HepG2 (cell line): ENCODE data around the gene REM2. TPM values are rescaled to one million over a fixed set of nuclear protein-coding genes. Genes with fewer than 3 reads are reported as not detected.

Experiments
- FLYWCH1 ChIP-seq: sonication (generic); formaldehyde crosslinking; IDR thresholded peaks from 2 replicates; pipeline ENCODE4 v1.8.1; 2023; ENCODE audit warnings: mild to moderate bottlenecking, missing genetic modification reagents
- ISX ChIP-seq: sonication (generic); formaldehyde crosslinking; conservative IDR thresholded peaks from 2 replicates; pipeline ENCODE4 v1.5.0; 2020; ENCODE audit warnings: missing genetic modification reagents
- SYNCRIP ChIP-seq: fragments of 200-400 bp; formaldehyde crosslinking; IDR thresholded peaks from 2 replicates; pipeline ENCODE4 v1.6.1; 2018; ENCODE audit warnings: mild to moderate bottlenecking, low read depth, low read length; ENCODE audit not compliant: insufficient read depth
- ZIK1 ChIP-seq: sonication (generic); formaldehyde crosslinking; IDR thresholded peaks from 2 replicates; pipeline ENCODE4 v1.5.0; 2020; ENCODE audit warnings: mild to moderate bottlenecking, low read depth, missing genetic modification reagents, borderline replicate concordance
- ZMYM3 ChIP-seq: sonication (generic); formaldehyde crosslinking; IDR thresholded peaks from 2 replicates; pipeline ENCODE4 v1.5.1; 2020; ENCODE audit warnings: mild to moderate bottlenecking, missing genetic modification reagents
- ZNF136 ChIP-seq: sonication (generic); formaldehyde crosslinking; IDR thresholded peaks from 2 replicates; pipeline ENCODE4 v1.8.1; 2022; ENCODE audit warnings: low read depth, mild to moderate bottlenecking, moderate library complexity, missing genetic modification reagents
- ZNF644 ChIP-seq: IDR thresholded peaks from 2 replicates; pipeline ENCODE4 v1.6.1; 2016; ENCODE audit warnings: low read depth
- polyA plus RNA-seq, 8 experiments: library from polyadenylated mRNA; depleted of rRNA in 3 of 8; stranded (reverse) in 7 of 8; unstranded in 1 of 8; fragments of >200 nt; fragmentation: Illumina TruSeq in 4 of 8; extraction: Trizol in 4 of 8; gene quantifications; 2 replicates each; pipeline versions ENCODE4 v1.2.1 to v1.2.3, GENCODE V29; 2011 to 2016; ENCODE audit warnings: low read depth in 4 of 8, missing spikeins in 1 of 8, mixed read lengths in 1 of 8; ENCODE audit not compliant: insufficient read depth in 1 of 8
- total RNA-seq, 5 experiments: library from RNA; depleted of rRNA; stranded (reverse); fragments of >200 nt; fragmentation: Illumina TruSeq; extraction: Trizol; gene quantifications; 2 replicates each; pipeline ENCODE4 v1.2.3, GENCODE V29; 2016; ENCODE audit warnings: low read depth in 1 of 5
- TF ChIP-seq, protein P1 (sequence below): sonication (generic); formaldehyde crosslinking; IDR thresholded peaks from 2 replicates; pipeline ENCODE4 v1.8.0; 2022; ENCODE audit warnings: missing genetic modification reagents, mild to moderate bottlenecking, moderate library complexity, borderline replicate concordance
- TF ChIP-seq, protein P2 (sequence below): IDR thresholded peaks from 2 replicates; pipeline ENCODE4 v1.6.1; 2016; ENCODE audit warnings: low read depth
- TF ChIP-seq, protein P3 (sequence below): sonication (generic); formaldehyde crosslinking; IDR thresholded peaks from 2 replicates; pipeline ENCODE4 v1.5.1; 2020; ENCODE audit warnings: missing genetic modification reagents, mild to moderate bottlenecking, borderline replicate concordance
- TF ChIP-seq, protein P4 (sequence below): sonication (generic); formaldehyde crosslinking; IDR thresholded peaks from 2 replicates; pipeline ENCODE4 v1.8.0; 2022; ENCODE audit warnings: missing genetic modification reagents, low read depth, mild to moderate bottlenecking, borderline replicate concordance
- TF ChIP-seq, protein P5 (sequence below): sonication (generic); formaldehyde crosslinking; IDR thresholded peaks from 2 replicates; pipeline ENCODE4 v1.5.1; 2020; ENCODE audit warnings: mild to moderate bottlenecking, missing genetic modification reagents, borderline replicate concordance
- TF ChIP-seq, protein P6 (sequence below): sonication (generic); formaldehyde crosslinking; IDR thresholded peaks from 2 replicates; pipeline ENCODE4 v1.5.0; 2020; ENCODE audit warnings: mild to moderate bottlenecking, missing genetic modification reagents, moderate library complexity

Gene REM2
- total and polyA plus RNA-seq, 2 of the 13 experiments (the other 11 are each of a cell fraction or from before 2014, with no cell fraction given): 0.20 TPM; not detected in 1

- TF ChIP-seq, protein P1, sequence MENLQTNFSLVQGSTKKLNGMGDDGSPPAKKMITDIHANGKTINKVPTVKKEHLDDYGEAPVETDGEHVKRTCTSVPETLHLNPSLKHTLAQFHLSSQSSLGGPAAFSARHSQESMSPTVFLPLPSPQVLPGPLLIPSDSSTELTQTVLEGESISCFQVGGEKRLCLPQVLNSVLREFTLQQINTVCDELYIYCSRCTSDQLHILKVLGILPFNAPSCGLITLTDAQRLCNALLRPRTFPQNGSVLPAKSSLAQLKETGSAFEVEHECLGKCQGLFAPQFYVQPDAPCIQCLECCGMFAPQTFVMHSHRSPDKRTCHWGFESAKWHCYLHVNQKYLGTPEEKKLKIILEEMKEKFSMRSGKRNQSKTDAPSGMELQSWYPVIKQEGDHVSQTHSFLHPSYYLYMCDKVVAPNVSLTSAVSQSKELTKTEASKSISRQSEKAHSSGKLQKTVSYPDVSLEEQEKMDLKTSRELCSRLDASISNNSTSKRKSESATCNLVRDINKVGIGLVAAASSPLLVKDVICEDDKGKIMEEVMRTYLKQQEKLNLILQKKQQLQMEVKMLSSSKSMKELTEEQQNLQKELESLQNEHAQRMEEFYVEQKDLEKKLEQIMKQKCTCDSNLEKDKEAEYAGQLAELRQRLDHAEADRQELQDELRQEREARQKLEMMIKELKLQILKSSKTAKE (CRISPR knock-in tag): no peak
- no peak for TF ChIP-seq ZIK1 (CRISPR knock-in tag)
- TF ChIP-seq ZMYM3 (CRISPR knock-in tag): peak; percentile 56; the same call in 1 of the 2 replicates
- 0 out of 2 replicates have a peak, but pooled peaks have one; percentile 28 for TF ChIP-seq FLYWCH1 (CRISPR knock-in tag)
- TF ChIP-seq, protein P2, sequence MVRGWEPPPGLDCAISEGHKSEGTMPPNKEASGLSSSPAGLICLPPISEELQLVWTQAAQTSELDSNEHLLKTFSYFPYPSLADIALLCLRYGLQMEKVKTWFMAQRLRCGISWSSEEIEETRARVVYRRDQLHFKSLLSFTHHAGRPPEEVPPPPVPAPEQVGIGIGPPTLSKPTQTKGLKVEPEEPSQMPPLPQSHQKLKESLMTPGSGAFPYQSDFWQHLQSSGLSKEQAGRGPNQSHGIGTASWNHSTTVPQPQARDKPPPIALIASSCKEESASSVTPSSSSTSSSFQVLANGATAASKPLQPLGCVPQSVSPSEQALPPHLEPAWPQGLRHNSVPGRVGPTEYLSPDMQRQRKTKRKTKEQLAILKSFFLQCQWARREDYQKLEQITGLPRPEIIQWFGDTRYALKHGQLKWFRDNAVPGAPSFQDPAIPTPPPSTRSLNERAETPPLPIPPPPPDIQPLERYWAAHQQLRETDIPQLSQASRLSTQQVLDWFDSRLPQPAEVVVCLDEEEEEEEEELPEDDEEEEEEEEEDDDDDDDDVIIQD (CRISPR knock-in tag): no peak
- TF ChIP-seq, protein P3, sequence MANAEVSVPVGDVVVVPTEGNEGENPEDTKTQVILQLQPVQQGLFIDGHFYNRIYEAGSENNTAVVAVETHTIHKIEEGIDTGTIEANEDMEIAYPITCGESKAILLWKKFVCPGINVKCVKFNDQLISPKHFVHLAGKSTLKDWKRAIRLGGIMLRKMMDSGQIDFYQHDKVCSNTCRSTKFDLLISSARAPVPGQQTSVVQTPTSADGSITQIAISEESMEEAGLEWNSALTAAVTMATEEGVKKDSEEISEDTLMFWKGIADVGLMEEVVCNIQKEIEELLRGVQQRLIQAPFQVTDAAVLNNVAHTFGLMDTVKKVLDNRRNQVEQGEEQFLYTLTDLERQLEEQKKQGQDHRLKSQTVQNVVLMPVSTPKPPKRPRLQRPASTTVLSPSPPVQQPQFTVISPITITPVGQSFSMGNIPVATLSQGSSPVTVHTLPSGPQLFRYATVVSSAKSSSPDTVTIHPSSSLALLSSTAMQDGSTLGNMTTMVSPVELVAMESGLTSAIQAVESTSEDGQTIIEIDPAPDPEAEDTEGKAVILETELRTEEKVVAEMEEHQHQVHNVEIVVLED (CRISPR knock-in tag): no peak
- TF ChIP-seq SYNCRIP: no peak
- TF ChIP-seq, protein P4, sequence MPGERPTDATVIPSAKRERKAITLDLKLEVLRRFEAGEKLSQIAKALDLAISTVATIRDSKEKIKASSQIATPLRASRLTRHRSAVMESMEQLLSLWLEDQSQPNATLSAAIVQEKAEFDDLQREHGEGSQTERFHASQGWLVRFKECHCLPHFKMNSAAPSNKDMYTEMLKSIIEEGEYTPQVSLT (CRISPR knock-in tag): no peak
- TF ChIP-seq, protein P5, sequence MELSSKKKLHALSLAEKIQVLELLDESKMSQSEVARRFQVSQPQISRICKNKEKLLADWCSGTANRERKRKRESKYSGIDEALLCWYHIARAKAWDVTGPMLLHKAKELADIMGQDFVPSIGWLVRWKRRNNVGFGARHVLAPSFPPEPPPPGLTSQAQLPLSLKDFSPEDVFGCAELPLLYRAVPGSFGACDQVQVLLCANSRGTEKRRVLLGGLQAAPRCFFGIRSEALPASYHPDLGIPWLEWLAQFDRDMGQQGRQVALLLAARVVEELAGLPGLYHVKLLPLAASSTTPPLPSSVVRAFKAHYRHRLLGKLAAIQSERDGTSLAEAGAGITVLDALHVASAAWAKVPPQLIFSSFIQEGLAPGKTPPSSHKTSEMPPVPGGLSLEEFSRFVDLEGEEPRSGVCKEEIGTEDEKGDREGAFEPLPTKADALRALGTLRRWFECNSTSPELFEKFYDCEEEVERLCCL (CRISPR knock-in tag): no peak
- no peak for TF ChIP-seq ZNF136 (CRISPR knock-in tag)
- TF ChIP-seq, protein P6, sequence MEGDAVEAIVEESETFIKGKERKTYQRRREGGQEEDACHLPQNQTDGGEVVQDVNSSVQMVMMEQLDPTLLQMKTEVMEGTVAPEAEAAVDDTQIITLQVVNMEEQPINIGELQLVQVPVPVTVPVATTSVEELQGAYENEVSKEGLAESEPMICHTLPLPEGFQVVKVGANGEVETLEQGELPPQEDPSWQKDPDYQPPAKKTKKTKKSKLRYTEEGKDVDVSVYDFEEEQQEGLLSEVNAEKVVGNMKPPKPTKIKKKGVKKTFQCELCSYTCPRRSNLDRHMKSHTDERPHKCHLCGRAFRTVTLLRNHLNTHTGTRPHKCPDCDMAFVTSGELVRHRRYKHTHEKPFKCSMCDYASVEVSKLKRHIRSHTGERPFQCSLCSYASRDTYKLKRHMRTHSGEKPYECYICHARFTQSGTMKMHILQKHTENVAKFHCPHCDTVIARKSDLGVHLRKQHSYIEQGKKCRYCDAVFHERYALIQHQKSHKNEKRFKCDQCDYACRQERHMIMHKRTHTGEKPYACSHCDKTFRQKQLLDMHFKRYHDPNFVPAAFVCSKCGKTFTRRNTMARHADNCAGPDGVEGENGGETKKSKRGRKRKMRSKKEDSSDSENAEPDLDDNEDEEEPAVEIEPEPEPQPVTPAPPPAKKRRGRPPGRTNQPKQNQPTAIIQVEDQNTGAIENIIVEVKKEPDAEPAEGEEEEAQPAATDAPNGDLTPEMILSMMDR (CRISPR knock-in tag): peak; percentile 70
- peak; percentile 76 for TF ChIP-seq ZNF644 (CRISPR knock-in tag)
- no peak for TF ChIP-seq ISX (CRISPR knock-in tag)
These were observed 17.3 kb upstream of the REM2 start (continued) for GRCh38 chr14:22865424-22866405.
